Adrenal gland (tissue), 12 donors: ENCODE measurements around the gene SPC25. TPM values are rescaled to one million over a fixed set of nuclear protein-coding genes. Genes with fewer than 3 reads are reported as not detected.

Source experiments
- DNase-seq, 7 donors: peaks; one replicate each; pipeline ENCODE4 v3.0.0-alpha.2; 2019 to 2020
- H3K27ac ChIP-seq, 5 donors: fragments of 200-600 bp; sonication (generic) in 4 of 5; 1 replicate in 3 of 5; 2 replicates in 2 of 5; pipeline versions ENCODE4 v1.5.1 to v1.8.0; 2016 to 2020; ENCODE audit warnings: mild to moderate bottlenecking in 1 of 5
- H3K27me3 ChIP-seq: fragments of 200-600 bp; 2 replicates; pipeline ENCODE4 v1.8.0; 2021
- H3K36me3 ChIP-seq, 2 donors: fragments of 200-600 bp; replicated peaks in 1 of 2; 1 replicate in 1 of 2; 2 replicates in 1 of 2; pipeline versions ENCODE4 v1.5.1 to v1.8.0; 2018 to 2022
- H3K4me1 ChIP-seq, 2 donors: fragments of 200-600 bp; replicated peaks in 1 of 2; 1 replicate in 1 of 2; 2 replicates in 1 of 2; pipeline versions ENCODE4 v1.5.1 to v1.8.0; 2018 to 2021
- H3K4me3 ChIP-seq, 4 donors: fragments of 200-600 bp; sonication (generic) in 3 of 4; one replicate each; pipeline ENCODE4 v1.5.1; 2016 to 2018
- H3K9me3 ChIP-seq, 3 donors: fragments of 200-600 bp; sonication (generic) in 1 of 3; replicated peaks in 1 of 3; 1 replicate in 2 of 3; 2 replicates in 1 of 3; pipeline versions ENCODE4 v1.5.1 to v1.8.0; 2016 to 2021
- POLR2A ChIP-seq, 2 donors: fragments of 450-650 bp; IDR thresholded peaks; one replicate each; pipeline ENCODE4 v1.6.1; 2017; ENCODE audit warnings: antibody characterized with exemption in 2 of 2, mild to moderate bottlenecking in 2 of 2, moderate library complexity in 1 of 2
- WGBS, 4 donors: extraction: QIAGEN DNeasy Blood & Tissue Kit in 2 of 4; methylation state at CpG; one replicate each; pipeline versions ENCODE4 v1.1.5 to v1.1.7; 2013 to 2017; 5-methylcytosine and 5-hydroxymethylcytosine counted together
- intact Hi-C, 2 donors: fragments of 100-400 bp; cut with DNase I; formaldehyde crosslinking; loops; one replicate each; pipeline versions ENCODE4 v1.14.1 to v1.15.0; 2022 to 2023
- polyA plus RNA-seq, 3 donors: library from polyadenylated mRNA; stranded (reverse); fragments of 200-250 nt in 2 of 3; fragments of 350-450 nt in 1 of 3; fragmentation: Illumina TruSeq in 1 of 3; extraction: RNeasy Lipid Tissue Mini Kit (QIAGEN cat#74804) in 1 of 3; gene quantifications; one replicate each; pipeline ENCODE4 v1.2.3, GENCODE V29; 2013 to 2014
- total RNA-seq, 9 donors: library from RNA; depleted of rRNA in 4 of 9; stranded (reverse); fragments of >200 nt in 4 of 9; fragments of 120-200 nt in 1 of 9; fragmentation: NEBNext Ultra II Directional in 1 of 9; extraction: Animal tissue kit (Norgen Biotek cat#: 25700) in 1 of 9; gene quantifications; one replicate each; pipeline versions ENCODE4 v1.1.0 to v1.2.4, GENCODE V29; 2013 to 2023
- TF ChIP-seq, protein P1 (sequence below), 6 experiments: fragments of 450-650 bp in 4 of 6; fragments of 200-600 bp in 2 of 6; sonication (generic) in 1 of 6; IDR thresholded peaks; 1 replicate in 5 of 6; 2 replicates in 1 of 6; pipeline versions ENCODE4 v1.5.1 to v1.8.0; 2016 to 2021; ENCODE audit warnings: antibody characterized with exemption in 6 of 6, mild to moderate bottlenecking in 2 of 6, moderate library complexity in 1 of 6
- donor health status: healthy with polysubstance abuse.
- donor health status: Bipolar disorder and iron deficiency.
- donor health status: DM: yes; HTN: yes; CAD: no.
- donor health status: DM: no; HTN: no; CAD: no.
- donor health status: DM: no; HTN: no; CAD: no.
- donor health status: DM: yes; HTN: yes; CAD: no.

SPC25 gene
- total and polyA plus RNA-seq, 12 donors, result 0.38 to 8.6 (median 1.3) TPM; not detected in 2

DNA sequence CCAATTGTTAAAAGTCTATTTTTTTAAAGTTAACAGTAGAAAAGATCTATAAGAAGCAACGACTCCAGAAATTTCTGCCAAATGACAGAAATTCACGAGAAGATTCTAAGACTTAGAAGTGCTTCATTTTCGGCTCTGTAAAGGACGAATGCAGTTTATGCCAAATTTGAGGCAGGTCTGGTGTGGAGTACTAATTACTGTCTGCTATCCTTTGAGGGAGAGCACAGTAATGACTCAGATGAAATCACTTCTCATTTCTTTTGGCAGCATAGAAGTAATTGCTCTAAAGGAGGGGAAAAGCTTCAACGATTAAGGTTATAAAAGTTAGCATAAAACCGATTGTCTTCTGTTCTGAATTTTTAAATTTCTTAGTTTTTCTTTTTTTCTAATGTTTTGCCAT, 22.2 kb upstream of the SPC25 start:
- Histone ChIP-seq H3K4me3 (peak overlapping the region in 1 of 4 donors; percentile 24), H3K27ac (peak overlapping the region in 1 of 5 donors; percentile 38), H3K36me3 (no peaks in the 10 kb centered on the region), H3K27me3 (no peaks in the 10 kb centered on the region), H3K9me3 (no peaks in the 10 kb centered on the region), H3K4me1 (no peaks in the 10 kb centered on the region)
- WGBS, 4 donors, result 50 to 59% (median 56%) methylated on average over 6 of the region's 6 CpGs
- no peak for TF ChIP-seq POLR2A (IDR thresholded peaks at IDR 0.05)
- TF ChIP-seq, protein P1, sequence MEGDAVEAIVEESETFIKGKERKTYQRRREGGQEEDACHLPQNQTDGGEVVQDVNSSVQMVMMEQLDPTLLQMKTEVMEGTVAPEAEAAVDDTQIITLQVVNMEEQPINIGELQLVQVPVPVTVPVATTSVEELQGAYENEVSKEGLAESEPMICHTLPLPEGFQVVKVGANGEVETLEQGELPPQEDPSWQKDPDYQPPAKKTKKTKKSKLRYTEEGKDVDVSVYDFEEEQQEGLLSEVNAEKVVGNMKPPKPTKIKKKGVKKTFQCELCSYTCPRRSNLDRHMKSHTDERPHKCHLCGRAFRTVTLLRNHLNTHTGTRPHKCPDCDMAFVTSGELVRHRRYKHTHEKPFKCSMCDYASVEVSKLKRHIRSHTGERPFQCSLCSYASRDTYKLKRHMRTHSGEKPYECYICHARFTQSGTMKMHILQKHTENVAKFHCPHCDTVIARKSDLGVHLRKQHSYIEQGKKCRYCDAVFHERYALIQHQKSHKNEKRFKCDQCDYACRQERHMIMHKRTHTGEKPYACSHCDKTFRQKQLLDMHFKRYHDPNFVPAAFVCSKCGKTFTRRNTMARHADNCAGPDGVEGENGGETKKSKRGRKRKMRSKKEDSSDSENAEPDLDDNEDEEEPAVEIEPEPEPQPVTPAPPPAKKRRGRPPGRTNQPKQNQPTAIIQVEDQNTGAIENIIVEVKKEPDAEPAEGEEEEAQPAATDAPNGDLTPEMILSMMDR (IDR thresholded peaks at IDR 0.05), result no peak
- intact Hi-C loops, result no loop called here
- DNase-seq, result no peak

GRCh38 chr2:168910330-168910729, 20.1 kb upstream of the SPC25 start:
- intact Hi-C loops, result no loop called here
- Histone ChIP-seq H3K27ac (no peak overlapping the region), H3K27me3 (no peaks in the 10 kb centered on the region), H3K36me3 (no peaks in the 10 kb centered on the region), H3K4me3 (no peak overlapping the region), H3K4me1 (no peaks in the 10 kb centered on the region), H3K9me3 (no peaks in the 10 kb centered on the region)
- WGBS, 4 donors, result 71 to 84% (median 78%) methylated on average over 5 of the region's 5 CpGs
- TF ChIP-seq POLR2A (IDR thresholded peaks at IDR 0.05), result no peak
- TF ChIP-seq, protein P1 (IDR thresholded peaks at IDR 0.05), result no peak
- DNase-seq, result no peak

DNA sequence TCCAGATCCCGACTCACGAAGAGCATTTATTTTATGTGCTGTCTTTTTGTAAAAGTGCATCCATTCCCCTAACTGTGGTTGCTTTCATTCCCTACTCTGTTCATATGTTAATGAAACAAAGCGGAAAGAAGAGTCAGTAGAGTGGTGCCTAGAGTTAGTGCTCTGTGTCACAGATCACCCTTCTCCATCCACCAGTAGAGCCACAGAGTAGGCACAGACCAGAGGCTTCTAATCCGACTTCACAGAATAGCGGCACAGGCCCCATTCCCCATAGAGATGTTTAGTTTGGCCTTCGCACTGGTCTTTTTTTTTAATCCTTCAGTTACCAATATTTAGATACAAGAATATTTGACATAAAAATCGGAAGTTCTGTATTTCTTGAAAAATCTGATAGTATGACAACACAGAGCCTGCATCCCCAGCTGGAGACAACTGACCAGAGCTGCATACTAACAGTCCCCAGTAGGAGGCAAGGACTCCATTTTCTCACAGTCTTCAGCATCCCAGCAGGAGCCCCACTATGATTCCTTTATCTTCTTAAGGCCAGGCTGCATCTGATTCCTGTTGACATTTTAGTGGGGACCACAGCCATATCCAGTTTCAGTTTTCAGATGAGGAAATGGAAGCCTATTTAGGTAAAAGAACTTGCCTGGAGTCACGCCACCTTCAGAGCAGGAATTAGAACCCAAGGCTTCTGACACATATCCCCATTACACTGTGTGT, 17.9 kb upstream of the SPC25 start:
- no peak for DNase-seq
- WGBS, 4 donors, result 88 to 92% (median 92%) methylated on average over 8 of the region's 8 CpGs
- intact Hi-C loops, result no loop called here
- no peaks in the 10 kb centered on the region for H3K36me3 ChIP-seq
- no peak overlapping the region for H3K27ac ChIP-seq
- H3K9me3 ChIP-seq, result no peaks in the 10 kb centered on the region
- H3K4me1 ChIP-seq, result no peaks in the 10 kb centered on the region
- H3K27me3 ChIP-seq, result no peaks in the 10 kb centered on the region
- TF ChIP-seq POLR2A (IDR thresholded peaks at IDR 0.05), result no peak
- TF ChIP-seq, protein P1 (IDR thresholded peaks at IDR 0.05), result no peak
- H3K4me3 ChIP-seq, result no peak overlapping the region

GRCh38 chr2:168904358-168904757, 14.1 kb upstream of the SPC25 start:
- H3K27ac ChIP-seq, result no peak overlapping the region
- no peaks in the 10 kb centered on the region for H3K36me3 ChIP-seq
- no peak overlapping the region for H3K4me3 ChIP-seq
- H3K27me3 ChIP-seq, result no peaks in the 10 kb centered on the region
- TF ChIP-seq POLR2A (IDR thresholded peaks at IDR 0.05), result no peak
- TF ChIP-seq, protein P1 (IDR thresholded peaks at IDR 0.05), result no peak
- WGBS, 4 donors, result 88 to 91% (median 90%) methylated on average over 3 of the region's 3 CpGs
- no peaks in the 10 kb centered on the region for H3K9me3 ChIP-seq
- intact Hi-C loops, result no loop called here
- H3K4me1 ChIP-seq, result no peaks in the 10 kb centered on the region
- DNase-seq, result no peak
